IPS-NIHi7 (cell line): ENCODE results near the gene MMP12.
A peak's percentile ranks its signal among the peaks of the same experiment; 100 is the strongest.

ENCODE experiments used
- DNase-seq: peaks from one replicate; pipeline ENCODE4 v3.0.0; 2012; ENCODE audit warnings: mixed read lengths; ENCODE audit errors: extremely low spot score

MMP12 gene

DNA sequence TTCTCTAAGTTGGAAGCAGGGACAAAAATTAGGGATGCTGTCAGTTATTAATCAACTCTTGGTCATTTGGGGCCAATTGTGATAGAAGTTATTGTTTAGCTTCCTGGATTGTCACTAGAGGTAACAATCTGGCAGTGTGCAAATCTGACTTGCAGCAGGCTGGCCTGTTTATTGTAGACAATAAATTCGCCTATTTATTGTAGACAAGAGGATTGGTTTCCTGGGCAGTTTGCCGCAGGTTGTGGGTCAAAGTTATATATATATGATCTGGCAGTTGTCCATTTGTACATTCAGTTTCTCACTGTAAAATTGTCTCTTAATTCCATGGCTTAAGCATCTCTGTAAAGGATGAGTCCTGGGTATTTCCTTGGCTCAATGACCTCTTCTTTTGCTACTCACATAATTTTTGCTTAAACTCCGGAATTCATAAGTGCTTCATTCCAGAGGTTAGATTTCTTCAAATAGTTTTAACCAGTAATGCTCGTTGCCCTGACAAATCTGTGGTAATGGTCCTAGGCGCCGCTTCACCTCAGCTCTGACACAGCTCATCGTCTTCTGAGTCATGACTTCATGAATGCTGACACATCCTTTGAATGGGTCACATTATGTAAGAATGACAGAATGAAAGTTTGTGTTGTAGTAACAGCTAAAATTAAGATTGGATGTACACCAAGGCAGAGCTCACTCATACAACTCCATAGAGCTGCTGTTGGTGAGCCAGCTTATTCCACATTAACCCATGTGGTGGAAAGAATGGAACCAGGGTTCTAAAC is 23.6 kb downstream of the MMP12 start:
- DNase-seq = no peak

DNA sequence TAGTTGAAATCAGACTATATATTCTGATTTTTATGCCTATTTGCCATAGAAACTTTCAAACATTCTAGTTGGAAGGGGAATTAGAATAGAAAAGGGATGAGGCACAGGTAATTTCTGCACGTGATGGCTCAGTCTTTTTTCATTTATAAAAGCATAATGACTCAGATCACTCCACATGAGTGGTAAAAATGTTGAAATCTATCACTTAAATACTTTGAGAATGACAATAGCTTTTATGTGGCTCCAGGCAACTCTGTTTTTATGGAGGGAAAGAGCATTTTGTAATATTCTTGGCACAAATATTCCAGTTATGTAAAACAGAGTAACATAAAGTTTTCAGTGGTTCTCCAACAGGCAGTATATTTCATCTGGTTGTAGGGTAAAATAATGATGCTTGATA is 25.5 kb downstream of the MMP12 start:
- no peak for DNase-seq

DNA sequence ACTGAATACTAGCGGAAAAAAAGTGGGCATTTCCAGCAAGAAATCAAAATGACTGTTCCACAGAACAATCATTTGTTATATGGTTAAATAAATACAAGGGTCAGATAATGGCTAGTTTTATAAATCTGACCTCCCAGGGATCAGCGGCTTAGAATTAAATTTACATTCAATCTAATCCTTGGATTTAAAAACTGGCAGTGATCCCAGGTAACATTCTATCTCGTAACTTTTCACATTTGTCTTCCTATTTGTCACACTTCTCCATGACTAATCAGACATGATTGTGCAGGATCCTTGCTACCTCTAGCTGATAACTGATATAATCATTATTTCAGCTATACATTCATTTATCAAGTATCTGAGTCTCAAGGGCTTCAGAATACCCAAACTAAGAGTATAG is 28.5 kb downstream of the MMP12 start:
- no peak for DNase-seq

DNA sequence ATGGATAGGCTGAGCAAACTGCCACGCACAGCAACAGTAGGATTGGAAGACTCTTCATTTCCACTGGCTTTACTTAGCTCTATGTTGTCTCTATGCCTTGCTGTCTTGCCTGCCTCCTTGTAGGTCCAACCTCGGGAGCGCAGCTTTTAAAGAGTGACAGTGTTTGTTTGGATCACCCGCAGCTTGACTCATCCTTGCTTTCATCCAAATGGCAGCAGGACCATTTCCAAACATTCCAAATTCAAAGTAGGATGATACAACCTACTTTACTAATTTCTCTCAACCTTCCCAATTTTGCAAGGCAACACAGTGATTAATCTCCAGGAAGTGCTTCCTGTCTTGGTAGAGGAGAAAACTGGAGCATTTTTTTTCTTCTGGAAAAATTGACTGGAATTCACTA is 31.3 kb downstream of the MMP12 start, which contains the start of gene MMP3:
Gene MMP3 (minus strand): TSS at position 121 of the 400 bp plus-strand sequence. CDS start 63 bp downstream, at position 58.
- no peak for DNase-seq

DNA sequence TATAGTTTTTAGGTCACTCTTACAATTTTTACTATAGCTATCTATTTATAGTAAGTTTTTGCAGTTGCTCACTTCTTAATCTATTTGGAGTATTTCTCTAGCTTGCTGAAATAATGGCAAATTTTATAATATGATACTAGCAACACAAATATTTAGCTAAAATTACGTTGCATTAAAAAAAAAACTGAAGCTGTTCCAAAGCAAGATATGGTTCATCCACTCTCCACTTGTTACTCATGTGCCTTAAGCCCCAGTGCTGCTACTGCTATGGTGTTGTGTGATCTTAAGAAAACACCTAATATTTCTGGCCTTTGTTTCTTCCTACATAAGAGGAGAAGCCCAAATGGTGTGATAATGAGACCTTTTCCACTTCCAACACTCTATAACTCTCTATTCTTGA is 31.9 kb downstream of the MMP12 start:
- DNase-seq = no peak

DNA sequence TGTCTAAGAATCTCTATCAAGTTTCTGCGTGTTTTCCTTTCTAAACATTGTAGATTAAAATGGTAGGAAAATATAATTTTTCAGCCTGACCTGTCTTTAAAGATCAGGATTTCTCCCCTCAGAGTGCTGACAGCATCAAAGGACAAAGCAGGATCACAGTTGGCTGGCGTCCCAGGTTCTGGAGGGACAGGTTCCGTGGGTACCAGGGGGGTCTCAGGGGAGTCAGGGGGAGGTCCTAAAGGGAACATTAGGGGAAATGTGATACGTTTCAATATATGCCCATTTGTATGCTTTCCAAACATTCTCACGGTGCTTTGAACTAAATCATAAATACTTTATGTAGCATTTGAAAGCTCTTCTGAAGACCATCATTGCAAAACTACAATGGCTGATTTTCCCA is 34.8 kb downstream of the MMP12 start:
- DNase-seq = no peak

DNA sequence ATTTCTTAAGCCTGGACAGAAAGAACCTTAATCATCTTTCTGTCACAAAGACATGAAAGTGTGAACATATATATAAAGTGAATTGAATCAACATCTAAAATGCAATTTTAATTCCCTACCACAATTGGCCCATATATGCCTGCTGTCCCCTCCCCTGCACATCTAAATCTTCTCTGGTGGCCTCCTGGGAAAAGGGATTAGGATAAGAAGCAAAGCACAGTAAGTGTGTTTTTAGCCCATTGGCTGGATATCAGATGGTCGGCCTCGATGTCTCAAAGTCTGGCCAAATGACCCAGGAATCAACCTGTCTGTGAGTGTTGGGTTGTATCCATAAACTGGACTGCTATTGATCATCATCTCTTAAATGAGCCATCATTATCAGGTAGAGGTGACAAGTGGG is 37.1 kb downstream of the MMP12 start:
- DNase-seq = no peak

DNA sequence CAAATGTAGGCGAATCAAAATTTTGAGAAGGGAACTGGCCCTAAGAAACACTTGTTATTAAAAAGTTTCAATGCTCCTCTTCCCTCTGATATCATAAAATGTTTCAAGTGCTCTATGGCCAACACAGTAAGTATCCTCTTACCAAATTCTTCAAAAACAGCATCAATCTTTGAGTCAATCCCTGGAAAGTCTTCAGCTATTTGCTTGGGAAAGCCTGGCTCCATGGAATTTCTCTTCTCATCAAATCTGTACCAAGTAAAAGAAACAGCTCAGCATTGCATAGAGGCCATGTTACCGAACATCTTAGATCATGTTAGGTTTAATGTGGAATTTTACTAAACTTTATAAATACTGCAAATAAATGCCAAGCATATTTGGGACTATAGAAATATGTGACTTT is 37.6 kb downstream of the MMP12 start:
- no peak for DNase-seq

DNA sequence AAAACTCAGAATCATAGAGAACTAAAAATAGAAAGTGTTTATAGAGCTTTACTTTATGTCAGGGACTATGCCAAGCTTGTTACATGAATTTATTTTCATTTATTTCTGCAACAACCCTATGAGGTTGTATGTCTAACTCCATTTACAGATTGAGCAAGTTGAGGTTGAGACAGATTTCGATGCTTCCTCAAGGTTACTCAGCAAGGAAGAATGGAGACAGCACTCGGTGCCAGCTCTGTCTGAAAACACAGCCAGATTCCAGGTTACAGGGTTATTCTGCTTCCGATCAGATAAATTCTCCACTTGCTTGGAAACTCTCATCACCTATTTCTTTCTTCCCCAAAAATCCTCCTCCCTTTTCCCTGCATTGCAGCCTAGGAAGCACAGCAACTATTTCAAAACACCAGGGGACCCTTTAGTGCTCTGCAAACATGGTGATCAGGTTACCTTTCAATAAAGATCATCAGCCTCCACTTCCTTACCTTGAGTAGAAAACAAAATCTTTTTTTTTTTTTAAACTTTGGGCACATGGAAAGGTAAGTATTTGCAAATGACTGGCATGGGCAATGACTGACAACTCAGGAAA is 38.4 kb downstream of the MMP12 start:
- DNase-seq = peak; percentile 34

DNA sequence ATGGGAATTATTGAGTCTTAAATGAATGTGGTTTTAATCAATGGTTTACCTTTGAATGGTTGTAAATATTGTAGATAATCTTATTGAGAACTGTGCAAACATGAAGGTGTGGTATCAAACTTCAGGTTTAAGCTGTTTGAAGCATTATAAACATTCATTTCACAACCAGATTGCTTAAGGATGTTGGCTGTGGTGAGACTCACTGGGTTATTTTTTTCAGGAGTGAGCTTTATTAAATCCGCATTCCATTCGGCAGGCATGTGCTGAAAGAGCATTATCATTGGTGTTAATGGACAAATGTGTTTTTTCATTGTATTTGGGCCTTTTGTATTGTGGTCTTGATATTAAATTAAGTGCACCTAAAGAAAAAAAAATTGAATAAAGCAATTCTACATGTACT is 41.1 kb downstream of the MMP12 start:
- DNase-seq = no peak

DNA sequence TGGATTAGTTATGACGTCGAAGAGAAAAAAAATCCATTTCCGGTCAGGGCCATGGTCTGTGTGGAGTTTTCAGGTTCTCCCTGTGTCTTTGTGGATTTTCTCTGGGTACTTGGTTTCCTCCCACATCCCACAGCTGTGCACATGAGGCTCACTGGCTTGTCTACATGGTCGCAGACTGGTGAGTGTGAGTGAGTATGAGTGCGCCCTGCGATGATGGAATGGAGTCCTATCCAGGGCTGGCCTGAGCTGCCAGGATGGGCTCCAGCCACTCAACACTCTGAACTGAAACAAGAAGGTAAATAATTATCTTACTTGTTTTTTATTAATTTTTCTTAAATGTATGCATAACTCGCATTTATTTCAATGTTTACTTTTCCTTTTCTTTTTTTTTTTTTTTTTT is 42.2 kb downstream of the MMP12 start:
- no peak for DNase-seq

DNA sequence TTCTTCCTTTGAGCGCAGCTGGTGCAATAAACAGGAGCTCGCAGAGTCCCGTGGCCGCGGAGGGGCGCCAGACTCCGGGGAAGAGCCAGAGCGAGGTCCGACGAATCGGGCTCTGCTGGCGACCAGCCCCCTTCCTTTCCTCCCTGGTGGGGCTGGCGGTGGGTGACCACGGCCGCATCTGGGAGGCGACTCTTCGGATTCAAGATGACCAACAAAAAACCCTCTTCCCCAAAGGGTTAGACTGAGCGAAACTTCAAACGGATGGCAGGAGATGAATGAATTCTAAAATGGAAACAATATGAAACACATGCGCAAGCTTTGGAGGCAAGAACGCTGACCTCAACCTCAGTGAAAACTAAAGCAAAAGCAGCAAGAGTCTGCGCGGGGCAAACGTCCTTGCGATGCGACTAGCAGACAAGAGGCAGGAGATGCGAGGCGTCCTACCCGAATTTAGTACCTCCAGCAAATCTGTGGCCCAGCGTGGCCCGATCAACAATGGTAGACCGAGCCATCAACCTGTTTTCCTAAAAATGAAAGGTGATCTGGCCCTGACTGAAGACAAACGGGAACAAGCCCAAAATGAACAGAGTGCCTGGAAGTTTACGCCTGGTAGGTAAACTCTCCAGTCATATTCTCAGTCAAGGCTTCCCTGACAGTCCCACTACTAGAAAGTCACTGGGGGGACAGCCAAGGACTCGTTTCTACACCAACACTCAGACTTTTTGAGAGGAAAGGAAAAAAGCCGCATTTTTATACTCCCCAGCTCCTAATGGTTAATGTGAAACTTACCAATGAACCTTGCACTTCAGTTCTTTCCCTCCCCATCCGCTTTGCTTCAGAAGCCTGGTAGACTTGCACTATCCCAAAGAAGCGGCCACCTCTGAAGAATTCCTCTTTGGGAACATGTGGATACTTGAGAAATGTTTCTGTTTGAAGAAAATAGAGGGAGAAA is 43.0 kb downstream of the MMP12 start:
- peak; percentile 81 for DNase-seq

DNA sequence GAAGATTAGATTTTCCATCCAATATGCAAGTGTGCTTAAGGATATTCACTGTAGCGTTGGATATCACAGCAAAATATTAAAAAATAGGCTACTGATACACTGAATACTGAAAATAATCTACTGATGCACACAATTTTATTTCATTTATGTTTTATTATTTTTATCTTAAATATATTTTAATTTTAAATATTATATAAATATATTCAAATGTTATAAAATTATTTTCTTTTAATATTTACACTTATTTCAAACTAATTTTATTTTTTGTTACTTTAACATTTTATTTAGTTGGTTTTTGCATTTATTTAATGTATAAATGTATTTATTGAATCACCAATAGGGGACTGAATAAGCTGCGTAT is 43.7 kb downstream of the MMP12 start:
- no peak for DNase-seq

DNA sequence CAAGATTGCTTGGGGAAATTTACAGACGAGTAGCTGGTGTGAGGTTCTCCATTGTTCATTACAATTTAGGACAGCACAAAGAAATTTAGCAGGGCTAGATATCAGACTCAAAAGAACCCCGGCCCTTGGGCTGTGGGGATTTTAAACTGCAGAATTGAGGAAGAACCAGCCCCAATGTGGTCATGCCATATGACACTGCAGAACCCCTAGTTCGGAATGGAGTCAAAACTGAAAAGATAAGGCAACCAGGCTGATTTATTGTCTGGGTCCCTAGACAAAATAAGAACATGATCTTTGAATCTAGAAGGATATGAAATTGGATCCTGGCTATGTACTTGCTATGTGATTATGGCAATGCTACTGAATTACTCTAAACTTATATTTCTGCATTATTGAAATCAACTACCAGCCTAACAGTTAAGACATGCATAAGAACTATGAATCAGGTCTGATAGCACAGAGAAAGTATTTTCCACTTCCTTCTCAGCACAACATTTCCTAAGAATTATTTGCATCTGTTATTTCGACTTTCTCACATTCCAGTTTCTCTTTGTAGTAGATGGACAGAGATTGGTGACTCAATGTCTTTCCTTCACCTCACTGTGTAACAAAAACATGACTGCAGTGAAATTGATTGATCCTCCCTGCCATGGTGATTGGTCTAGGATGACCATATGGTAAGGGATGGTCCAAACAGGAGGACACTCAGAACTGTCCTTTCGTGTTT is 44.6 kb downstream of the MMP12 start:
- no peak for DNase-seq

DNA sequence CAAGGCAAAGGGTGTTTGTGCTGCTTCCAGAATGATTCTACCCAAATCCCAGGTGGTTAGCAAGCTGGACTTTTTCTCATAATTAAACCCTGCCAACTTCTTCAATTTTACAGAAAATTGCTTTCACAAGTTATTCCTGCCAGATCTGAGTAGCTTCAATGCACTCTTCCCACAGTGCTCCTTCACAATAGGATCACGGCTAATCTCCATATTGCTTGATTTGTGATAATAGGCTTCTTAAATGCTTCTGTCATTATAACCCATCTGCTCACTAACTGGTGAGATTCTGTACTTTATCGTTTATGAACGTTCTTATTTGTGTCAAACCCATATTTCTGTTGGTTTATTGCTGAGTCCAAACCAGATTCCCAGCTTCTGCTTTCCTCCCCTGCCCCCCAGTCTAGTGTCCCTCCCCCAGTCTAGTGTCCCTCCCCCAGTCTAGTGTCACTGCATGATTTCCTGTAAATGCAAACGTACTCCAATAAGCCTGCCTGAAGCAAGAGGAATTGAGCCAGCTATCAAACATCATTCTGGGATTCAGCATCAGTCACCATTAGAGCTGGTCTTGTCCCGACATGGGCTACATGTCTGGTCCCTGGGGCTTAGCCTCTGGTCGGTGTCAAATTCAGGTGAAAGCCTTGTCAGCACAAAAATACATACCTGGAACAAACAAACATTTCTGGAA is 45.3 kb downstream of the MMP12 start:
- no peak for DNase-seq

DNA sequence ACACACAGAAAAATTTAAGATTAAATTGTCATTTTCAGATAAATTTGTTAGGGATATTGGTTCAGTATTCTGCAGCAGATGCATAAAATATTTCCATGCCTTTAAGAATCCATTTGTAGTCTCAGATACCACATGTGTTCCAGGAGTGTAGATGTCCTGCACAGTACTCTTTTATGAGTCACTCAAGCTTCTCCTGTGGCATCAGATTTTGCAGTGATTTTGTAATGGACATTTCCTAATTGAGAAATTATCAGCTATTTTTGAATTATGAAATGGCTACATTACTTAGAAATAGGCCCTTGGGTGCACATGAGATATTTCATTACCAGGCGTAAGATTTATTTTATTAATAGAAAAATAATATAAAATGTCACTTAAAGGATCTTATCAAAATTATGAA is 50.2 kb downstream of the MMP12 start:
- no peak for DNase-seq

DNA sequence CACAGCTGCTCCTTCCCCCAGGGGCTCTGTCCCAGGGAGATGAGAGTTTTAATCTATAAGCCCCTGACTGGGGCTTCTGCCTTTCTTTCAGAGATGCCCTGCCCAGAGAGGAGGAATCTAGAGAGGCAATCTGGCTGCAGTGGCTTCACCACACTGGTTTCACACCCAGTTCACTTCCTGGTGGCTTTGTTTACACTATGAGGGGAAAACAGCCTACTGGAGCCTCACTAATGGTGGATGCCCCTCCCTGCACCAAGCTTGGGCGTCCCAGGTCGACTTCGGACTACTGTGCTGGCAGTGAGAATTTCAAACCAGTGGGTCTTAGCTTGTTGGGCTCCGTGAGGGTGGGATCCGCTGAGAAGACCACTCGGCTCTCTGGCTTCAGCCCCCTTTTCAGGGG is 55.3 kb downstream of the MMP12 start:
- DNase-seq = no peak

DNA sequence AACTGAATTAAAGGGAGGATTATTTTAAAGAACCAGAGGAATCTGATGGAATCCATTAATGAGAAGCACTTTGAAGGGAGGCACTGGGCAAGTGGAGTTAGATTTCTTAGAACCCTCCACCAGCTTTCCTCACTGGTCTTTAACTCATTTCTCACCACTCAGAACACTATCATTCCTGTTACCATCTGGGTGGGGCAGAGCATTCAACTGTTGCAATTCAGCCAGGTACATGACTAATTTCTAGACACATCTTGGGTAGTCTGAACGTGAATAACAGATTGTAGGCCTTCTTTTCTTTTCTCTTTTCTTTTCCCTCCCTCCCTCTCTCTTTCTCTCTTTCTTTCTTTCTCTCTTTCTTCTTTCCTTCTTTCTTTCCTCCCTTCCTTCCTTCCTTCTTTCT is 61.3 kb downstream of the MMP12 start:
- no peak for DNase-seq
